NCI-H1048 (cell line): Measurements from ENCODE around the gene ARL5C.
A peak's percentile ranks its signal among the peaks of the same experiment; 100 is the strongest.
"Not testable (repeated sequence)": the region's sequence is repeated elsewhere in the genome, so short reads cannot be mapped to it uniquely, and the experiment has no call there.

Experiments
- DNase-seq: peaks from one replicate; lab custom pipeline; 2025; lab: John Stamatoyannopoulos, UW

The ARL5C gene

GRCh38 chr17:39194089-39194984, 28.4 kb upstream of the ARL5C start:
- no peak for DNase-seq

GRCh38 chr17:39193346-39193745, 27.4 kb upstream of the ARL5C start:
- no peak for DNase-seq

GRCh38 chr17:39192901-39193300, 26.9 kb upstream of the ARL5C start:
- DNase-seq: no peak

DNA sequence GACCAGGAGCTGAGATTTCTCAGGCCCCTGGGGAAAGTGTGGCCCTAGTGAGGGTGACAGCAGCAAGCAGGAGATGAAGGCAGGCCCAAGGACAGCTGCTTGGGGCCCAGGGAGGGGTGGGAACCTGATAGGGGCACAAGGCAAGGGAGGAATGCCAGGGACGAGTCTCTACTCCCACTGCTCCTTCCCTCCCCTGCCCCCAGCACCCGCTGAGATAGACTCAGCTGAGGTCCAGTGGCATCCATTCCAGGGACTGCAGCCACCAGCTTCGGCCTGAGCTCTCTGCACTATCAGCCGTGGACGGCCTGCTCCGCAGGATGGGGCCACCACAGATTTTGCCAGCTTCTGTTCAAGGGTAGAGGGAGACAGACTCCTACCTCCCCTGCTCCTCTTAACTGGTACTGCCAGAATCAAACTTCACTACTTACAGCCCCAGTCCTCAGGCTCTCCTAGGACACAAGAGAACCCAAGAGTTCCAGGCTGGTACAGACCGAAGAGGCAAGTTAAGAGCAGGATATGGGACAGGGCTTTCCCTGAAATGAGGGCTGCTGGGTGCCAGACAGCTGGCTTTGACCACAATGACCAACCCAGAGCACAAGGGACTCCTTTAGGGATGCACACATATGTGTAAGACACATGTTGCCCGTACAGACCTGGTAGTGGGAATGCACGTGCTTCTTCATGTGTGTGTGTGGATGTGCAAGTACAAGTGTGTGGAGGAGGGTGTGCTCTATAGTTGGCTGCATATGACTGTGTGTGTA, 26.0 kb upstream of the ARL5C start:
- no peak for DNase-seq

- DNase-seq: no peak
These were observed 21.3 kb upstream of the ARL5C start for GRCh38 chr17:39187152-39187830.

DNA sequence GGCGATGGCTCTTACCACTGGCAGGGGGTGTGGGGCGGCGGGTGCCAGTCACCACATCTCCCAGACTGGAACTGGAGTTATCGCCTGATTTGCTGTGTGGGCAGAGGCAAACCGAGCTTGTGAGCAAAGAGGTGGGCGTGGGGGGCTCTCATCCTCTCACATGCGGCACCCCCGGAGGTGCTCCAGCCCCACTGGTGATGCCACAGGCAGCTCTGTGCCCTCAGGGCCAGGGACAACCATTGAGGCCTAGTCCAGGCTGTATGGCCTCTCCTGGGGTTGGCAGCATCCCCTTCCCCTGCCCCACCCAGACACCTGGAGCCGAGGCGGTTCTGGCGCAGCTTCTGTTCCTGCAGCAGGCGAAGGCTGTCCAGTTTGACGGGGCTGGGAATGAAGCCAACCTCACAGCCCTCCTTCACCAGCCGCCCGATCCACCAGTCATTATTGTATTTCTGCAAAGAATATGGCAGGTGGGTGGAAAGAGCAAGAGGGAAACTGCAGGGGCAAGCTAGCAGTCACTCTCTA, 20.6 kb upstream of the ARL5C start:
- DNase-seq: no peak

DNA sequence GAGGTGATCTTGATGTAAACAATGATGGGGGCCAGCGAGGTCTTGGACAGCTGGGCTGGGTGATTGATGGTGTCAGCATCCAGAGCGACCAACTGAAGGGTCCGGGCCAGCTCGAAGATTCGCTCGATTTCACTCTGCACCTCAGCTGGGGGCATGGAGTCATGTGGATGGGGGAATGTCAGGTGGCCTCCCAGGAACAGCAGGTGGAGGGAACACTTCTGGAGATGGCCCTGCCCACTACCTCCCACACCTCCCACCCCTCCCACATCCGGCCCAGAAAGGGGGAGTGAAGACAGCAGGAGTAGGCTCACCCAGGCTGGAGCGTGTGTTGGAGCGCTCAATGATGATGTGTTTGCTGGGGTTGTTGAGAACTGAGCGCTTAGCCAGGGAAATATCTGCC, 17.8 kb upstream of the ARL5C start:
- no peak for DNase-seq

GRCh38 chr17:39183045-39183444, 17.1 kb upstream of the ARL5C start:
- no peak for DNase-seq

DNA sequence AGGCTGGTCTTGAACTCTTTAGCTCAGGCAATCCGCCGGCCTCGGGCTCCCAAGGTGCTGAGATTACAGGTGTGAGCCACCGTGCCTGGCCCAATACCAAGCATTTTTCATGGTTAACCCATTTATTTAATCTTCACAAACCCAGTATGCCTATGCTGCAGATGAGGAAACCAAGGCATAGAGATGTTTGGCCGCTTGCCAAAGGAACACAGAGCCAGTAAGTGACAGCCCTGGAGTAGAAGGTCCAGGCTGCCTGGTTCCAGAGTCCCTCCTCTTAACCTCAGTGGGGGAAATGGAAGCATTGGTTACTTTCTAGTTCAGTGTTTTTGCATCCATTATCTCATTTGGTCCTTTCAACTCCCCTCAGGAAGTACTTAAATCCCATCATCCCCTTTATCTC, 15.3 kb upstream of the ARL5C start:
- no peak for DNase-seq

DNA sequence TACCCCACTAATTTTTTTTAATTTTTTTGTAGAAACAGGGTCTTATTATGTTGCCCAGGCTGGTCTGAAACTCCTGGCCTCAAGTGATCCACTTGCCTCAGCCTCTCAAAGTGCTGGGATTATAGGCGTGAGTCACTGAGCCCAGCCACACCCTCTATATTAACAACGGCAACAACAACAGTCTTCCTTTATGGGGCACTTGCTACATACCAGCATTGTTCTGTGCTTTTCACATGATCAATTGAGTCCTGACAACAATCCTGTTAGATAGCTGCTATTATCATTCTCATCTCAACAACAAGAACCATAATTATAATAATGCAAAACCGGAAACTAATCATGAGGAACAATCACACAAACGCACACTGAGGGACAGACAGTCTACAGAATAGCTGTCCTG, 12.6 kb upstream of the ARL5C start:
- no peak for DNase-seq

DNA sequence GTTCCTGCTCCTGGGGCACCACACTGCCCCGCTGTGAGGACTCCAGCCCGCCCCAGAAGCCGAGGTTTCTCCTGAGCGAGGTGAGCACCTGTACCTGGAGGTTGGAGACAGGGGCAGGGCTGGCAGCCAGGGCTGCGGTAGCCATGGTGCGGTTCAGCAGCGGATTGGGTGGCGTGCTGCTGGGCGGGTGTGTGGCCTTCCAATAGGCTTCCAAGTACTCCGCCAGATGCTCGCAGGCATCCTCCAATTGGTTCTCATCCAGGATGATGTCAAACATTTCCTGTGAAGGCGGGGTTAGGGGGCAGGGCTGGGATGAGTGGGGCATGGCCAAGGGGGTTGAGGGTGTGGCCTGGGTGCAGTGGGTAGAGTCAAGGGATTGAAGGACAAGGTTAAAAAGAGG, 11.3 kb upstream of the ARL5C start:
- DNase-seq: peak; percentile 77

- DNase-seq: no peak
These were observed 9.7 kb upstream of the ARL5C start for GRCh38 chr17:39175695-39176093.

GRCh38 chr17:39174920-39175694, 9.1 kb upstream of the ARL5C start:
- no peak for DNase-seq

GRCh38 chr17:39173526-39174274, 7.7 kb upstream of the ARL5C start:
- DNase-seq: no peak

DNA sequence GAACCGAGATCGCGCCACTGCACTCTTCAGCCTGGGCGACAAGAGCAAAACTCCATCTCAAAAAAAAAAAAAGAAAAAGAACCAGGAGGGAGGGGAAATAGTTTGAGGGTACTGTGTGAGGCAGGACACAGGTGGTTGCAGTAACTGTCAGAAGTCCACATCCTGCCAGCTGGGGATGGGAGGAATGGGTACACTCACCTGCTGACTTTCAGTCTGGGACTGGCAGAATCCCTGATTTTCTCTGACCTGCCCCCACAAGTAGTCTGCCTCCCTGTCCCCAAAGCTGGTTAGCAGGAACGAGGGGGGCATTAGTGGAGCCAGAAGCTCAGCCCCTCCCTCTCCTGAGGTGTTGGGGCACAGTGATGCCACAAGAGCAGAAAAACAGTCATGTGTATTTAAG, 7.1 kb upstream of the ARL5C start:
- DNase-seq: no peak

- DNase-seq: no peak
These were observed 6.0 kb upstream of the ARL5C start for GRCh38 chr17:39171933-39172332.

DNA sequence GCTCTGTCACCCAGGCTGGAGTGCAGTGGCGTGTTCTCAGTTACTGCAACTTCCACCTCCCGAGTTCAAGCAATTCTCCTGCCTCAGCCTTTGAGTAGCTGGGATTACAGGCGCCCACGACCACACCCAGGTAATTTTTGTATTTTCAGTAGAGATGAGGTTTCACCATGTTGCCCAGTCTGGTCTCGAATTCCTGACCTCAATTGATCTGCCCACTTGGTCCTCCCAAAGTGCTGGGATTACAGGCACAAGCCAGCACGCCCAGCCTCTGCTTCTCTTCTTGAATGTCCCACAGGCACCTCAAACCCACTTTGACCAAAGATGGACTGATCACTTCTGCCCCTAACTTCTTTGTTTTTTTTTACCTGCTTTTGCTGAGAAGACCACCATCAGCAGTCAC, 4.6 kb upstream of the ARL5C start:
- no peak for DNase-seq

DNA sequence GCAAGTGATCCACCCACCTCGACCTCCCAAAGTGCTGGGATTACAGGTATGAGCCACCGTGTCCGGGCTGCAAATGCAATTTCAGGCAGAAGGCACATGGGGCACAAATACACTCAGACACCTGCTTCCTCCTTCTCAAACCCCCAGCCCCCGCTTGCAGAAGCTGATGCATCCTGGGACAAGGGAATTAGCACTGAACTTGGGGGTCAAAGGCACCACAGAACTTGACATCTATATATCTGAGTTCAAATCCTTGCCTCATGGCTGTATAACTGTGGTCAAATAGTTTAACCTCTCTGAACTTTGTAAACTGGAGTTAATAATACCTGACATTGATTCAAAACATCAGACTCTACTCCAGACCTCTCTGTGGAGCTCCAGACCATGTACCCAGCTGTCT, 4.1 kb upstream of the ARL5C start:
- no peak for DNase-seq

GRCh38 chr17:39169518-39169917, 3.6 kb upstream of the ARL5C start:
- DNase-seq: no peak

- no peak for DNase-seq
These were observed 3.1 kb upstream of the ARL5C start for GRCh38 chr17:39169101-39169500.

DNA sequence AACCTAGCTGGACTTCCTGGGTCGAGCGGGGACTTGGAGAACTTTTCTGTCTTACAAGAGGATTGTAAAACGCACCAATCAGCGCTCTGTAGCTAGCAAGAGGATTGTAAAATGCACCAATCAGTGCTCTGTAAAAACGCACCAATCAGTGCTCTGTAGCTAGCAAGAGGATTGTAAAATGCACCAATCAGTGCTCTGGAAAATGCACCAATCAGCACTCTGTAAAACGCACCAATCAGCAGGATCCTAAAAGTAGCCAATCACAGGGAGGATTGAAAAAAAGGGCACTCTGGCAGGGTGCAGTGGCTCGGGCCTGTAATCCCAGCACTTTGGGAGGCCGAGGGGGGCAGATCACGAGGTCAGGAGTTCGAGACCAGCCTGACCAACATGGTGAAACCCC, 2.5 kb upstream of the ARL5C start:
- DNase-seq: not testable (repeated sequence)
